Measurements from ENCODE around the gene FAM53A.

The FAM53A gene

DNA sequence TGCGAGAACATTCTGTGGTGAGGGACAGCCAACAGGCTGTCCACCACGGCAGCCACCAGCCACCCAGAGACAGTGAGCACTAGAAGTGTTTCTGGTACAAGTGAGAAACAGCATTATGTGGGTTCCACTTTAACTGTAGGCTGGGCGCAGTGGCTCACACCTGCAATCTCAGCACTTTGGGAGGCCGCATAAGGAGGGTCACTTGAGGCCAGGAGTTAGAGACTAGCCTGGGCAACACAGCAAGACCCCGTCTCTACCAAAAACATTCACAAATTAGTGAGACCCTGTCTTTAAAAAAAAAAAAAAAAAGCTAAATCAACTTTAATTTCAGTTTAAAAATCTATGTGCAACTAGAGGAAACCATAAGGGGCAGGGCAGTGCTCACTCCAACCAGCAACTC lies 20.6 kb downstream of the FAM53A start:
- POLR2A ChIA-PET: no interaction called here
- CTCF ChIA-PET: no interaction called here
- DNase-seq (ENCODE audit: extremely low spot score): no peak
- TF ChIP-seq BHLHE40 (IDR thresholded peaks at IDR 0.05; ENCODE audit: borderline replicate concordance): no peak
- no peak for TF ChIP-seq L3MBTL2 (conservative IDR thresholded peaks at IDR 0.05)
- TF ChIP-seq CTBP1 (IDR thresholded peaks at IDR 0.05; ENCODE audit: borderline replicate concordance): no peak
- TF ChIP-seq LEF1 (IDR thresholded peaks at IDR 0.05; ENCODE audit: borderline replicate concordance): no peak
- no peak for TF ChIP-seq ARNT (IDR thresholded peaks at IDR 0.05)
- TF ChIP-seq, protein P1, sequence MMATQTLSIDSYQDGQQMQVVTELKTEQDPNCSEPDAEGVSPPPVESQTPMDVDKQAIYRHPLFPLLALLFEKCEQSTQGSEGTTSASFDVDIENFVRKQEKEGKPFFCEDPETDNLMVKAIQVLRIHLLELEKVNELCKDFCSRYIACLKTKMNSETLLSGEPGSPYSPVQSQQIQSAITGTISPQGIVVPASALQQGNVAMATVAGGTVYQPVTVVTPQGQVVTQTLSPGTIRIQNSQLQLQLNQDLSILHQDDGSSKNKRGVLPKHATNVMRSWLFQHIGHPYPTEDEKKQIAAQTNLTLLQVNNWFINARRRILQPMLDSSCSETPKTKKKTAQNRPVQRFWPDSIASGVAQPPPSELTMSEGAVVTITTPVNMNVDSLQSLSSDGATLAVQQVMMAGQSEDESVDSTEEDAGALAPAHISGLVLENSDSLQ (IDR thresholded peaks at IDR 0.05): no peak
- TF ChIP-seq SP1 (IDR thresholded peaks at IDR 0.05): no peak

DNA sequence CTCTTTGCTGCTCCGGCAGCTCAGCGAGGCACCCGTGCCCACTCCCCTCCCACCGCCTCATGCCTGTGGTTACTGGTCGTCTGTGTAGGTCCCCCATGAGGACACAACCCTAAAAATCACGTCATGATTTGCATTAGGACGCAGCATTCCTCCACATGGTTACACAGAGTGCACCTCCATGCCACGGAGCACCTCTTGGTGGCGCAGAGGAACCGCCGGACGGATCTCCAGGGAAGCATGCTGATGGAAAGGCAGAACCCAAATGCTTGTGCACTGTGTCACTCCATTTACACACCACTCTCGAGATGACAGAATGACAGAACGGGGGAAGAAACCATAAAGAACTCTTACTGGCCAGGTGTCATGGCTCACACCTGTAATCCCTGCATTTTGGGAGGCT lies 22.4 kb downstream of the FAM53A start:
- ChIA-PET CTCF (no interaction called here), POLR2A (no interaction called here)
- DNase-seq (ENCODE audit: extremely low spot score): no peak
- TF ChIP-seq ELF4 (IDR thresholded peaks at IDR 0.05) (no peak), HDGF (IDR thresholded peaks at IDR 0.05; ENCODE audit: borderline replicate concordance) (no peak)

DNA sequence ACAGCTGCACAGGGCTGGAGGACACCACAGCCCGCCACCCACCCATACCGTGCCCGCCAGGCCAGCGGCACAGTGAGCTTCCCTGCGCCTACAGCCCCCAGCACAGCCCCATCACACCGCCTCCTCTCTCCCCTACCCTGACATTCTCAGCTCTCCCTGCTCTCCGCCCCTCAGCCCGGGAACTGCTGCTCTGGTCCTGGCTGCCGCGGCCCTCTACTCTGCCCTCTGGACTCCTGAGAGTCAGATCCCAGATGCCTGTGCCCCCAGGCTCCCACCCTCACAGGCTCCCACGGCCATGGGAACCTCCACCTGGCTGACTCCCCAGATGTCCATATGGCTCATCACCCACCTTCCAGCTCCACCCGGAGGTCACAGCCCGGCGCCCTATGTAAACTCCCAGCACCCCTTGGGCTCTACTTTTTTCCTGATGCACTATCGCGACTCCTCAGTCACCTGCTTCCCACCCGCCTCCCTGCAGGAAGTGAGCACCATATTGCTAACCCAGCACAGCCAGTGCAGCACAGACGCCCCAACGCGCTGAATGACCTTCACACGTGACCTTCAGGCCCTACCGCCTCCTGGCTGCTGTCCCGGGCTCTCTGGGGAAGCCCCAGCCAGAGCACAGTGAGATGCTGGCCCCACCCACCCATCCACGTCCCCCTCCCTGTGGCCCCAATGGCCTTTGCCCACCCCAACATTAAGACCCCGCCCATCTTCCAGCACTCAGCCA lies 23.0 kb downstream of the FAM53A start:
- no peak for TF ChIP-seq BHLHE40 (IDR thresholded peaks at IDR 0.05; ENCODE audit: borderline replicate concordance)
- TF ChIP-seq ZNF384 (IDR thresholded peaks at IDR 0.05): no peak
- no peak for TF ChIP-seq FOXA1 (IDR thresholded peaks at IDR 0.05)
- no peak for TF ChIP-seq FOXK2 (IDR thresholded peaks at IDR 0.05)
- no peak for TF ChIP-seq ELF4 (IDR thresholded peaks at IDR 0.05)
- TF ChIP-seq, protein P1 (IDR thresholded peaks at IDR 0.05): no peak
- TF ChIP-seq CTBP1 (IDR thresholded peaks at IDR 0.05; ENCODE audit: borderline replicate concordance): no peak
- no peak for TF ChIP-seq TARDBP (IDR thresholded peaks at IDR 0.05)
- TF ChIP-seq SUZ12 (IDR thresholded peaks at IDR 0.05): no peak
- CTCF ChIA-PET: no interaction called here
- no peak for DNase-seq (ENCODE audit: extremely low spot score)
- POLR2A ChIA-PET: interaction anchor here (0.6 kb wide), 1 partner anchor 109 kb away, joined by 3 read pairs; no protein-coding TSS in a partner anchor

DNA sequence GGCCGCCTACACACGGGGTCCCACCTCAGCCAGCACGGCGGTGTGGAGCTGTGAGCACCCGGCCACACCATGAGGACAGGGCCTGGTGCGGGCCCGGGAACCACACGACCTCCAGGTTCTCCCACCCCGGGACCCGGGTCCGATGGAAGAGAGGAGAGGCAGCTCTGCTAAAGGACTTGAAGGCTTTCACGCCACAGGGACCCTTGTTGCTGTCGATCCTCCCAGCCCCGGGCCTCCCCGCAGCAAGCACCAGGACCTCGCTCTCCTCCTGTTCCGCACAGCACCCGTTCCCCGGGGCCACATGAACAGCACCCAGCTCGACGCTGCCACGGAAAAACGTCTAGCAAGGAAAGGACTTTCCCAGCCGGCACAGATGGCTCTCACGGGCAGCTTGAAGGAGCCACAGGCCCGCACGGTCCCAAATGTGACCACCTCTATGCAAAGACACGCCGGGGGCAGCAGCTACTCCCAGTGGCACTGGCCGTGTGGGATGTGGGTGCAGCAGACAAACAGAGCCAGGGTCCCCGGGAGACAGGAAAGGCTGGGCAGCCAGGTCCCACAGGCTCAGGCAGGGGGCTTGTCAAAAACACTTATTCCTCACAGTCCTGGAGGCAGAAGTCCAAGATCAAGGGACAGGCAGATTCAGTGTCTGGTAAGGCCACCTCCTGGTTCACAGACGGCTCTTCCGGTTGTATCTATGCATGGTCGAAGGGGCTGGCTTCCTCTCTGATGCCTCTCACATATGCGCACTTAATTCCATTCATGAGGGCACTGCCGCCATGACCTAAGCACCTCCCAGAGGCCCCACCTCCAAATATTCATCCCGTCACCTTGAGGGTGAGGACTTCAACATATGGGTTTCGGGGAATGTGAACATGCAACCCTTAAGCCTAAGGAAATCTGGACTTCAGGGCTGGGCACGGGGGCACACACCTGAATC lies 24.7 kb downstream of the FAM53A start:
- ChIA-PET CTCF (interaction anchor here (1.4 kb wide), 1 partner anchor 70 kb away, joined by 6 read pairs; no protein-coding TSS in a partner anchor), POLR2A (no interaction called here)
- no peak for DNase-seq (ENCODE audit: extremely low spot score)
- no peak for TF ChIP-seq ARNT (IDR thresholded peaks at IDR 0.05)
- no peak for TF ChIP-seq BHLHE40 (IDR thresholded peaks at IDR 0.05; ENCODE audit: borderline replicate concordance)
- TF ChIP-seq L3MBTL2 (conservative IDR thresholded peaks at IDR 0.05): no peak
- TF ChIP-seq ZNF384 (IDR thresholded peaks at IDR 0.05): no peak
- TF ChIP-seq, protein P1 (IDR thresholded peaks at IDR 0.05): no peak

DNA sequence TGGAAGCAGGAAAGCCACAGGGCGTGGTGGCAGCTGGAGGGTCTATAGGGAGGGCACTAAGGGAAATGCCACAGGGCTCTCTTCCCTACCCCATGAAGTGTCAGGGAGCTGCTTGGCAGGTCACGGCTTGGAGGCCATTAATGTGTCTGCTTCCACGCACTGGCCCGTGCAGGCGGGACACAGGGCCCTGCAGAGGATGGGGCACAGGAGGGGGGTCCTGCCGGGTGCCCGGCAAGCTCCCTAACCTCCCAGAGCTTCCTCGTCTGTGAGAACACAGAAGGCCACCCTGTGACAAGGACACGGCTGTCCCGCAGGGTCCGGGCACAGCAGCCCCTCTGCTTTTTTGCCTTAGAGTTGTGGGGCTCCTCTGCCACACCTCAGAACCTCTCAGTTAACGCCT lies 25.5 kb downstream of the FAM53A start:
- ChIA-PET CTCF (interaction anchor here (1.4 kb wide), 1 partner anchor 71 kb away, joined by 6 read pairs; no protein-coding TSS in a partner anchor), POLR2A (no interaction called here)
- DNase-seq (ENCODE audit: extremely low spot score): no peak
- TF ChIP-seq TARDBP (IDR thresholded peaks at IDR 0.05) (no peak), FOXA1 (IDR thresholded peaks at IDR 0.05) (no peak), BHLHE40 (IDR thresholded peaks at IDR 0.05; ENCODE audit: borderline replicate concordance) (no peak), FOXK2 (IDR thresholded peaks at IDR 0.05) (no peak), ZNF384 (IDR thresholded peaks at IDR 0.05) (no peak), FOXM1 (IDR thresholded peaks at IDR 0.05; ENCODE audit: borderline replicate concordance) (no peak), LEF1 (IDR thresholded peaks at IDR 0.05; ENCODE audit: borderline replicate concordance) (no peak), SUZ12 (IDR thresholded peaks at IDR 0.05) (no peak), ARNT (IDR thresholded peaks at IDR 0.05) (no peak), ELF4 (IDR thresholded peaks at IDR 0.05) (no peak), CTBP1 (IDR thresholded peaks at IDR 0.05; ENCODE audit: borderline replicate concordance) (no peak), SP1 (IDR thresholded peaks at IDR 0.05) (no peak), L3MBTL2 (conservative IDR thresholded peaks at IDR 0.05) (no peak)
- TF ChIP-seq, protein P1 (IDR thresholded peaks at IDR 0.05): no peak

- TF ChIP-seq ELF4 (IDR thresholded peaks at IDR 0.05) (no peak), BHLHE40 (IDR thresholded peaks at IDR 0.05; ENCODE audit: borderline replicate concordance) (no peak)
- DNase-seq (ENCODE audit: extremely low spot score): no peak
- ChIA-PET CTCF (interaction anchor here (1.4 kb wide), 1 partner anchor 71 kb away, joined by 6 read pairs; no protein-coding TSS in a partner anchor), POLR2A (no interaction called here)
These were observed 26.0 kb downstream of the FAM53A start for GRCh38 chr4:1658146-1658545.
